H1 (cell line): Measurements from ENCODE around the gene FPGS.

Experiments
- BCL11A ChIP-seq, 2 experiments: IDR thresholded peaks; one replicate each; pipeline ENCODE4 v1.6.1; 2011; ENCODE audit warnings: low read depth in 2 of 2, low read length in 2 of 2, mild to moderate bottlenecking in 2 of 2
- CEBPB ChIP-seq: IDR thresholded peaks from 2 replicates; pipeline ENCODE4 v1.6.1; 2012; ENCODE audit warnings: low read depth, low read length
- CTCF ChIP-seq, 3 experiments: IDR thresholded peaks; 1 replicate in 2 of 3; 2 replicates in 1 of 3; pipeline versions ENCODE4 v1.5.1 to v1.6.1; 2011; ENCODE audit warnings: low read length in 3 of 3, mild to moderate bottlenecking in 3 of 3, inconsistent platforms in 2 of 3, low read depth in 1 of 3, moderate library complexity in 1 of 3; ENCODE audit not compliant: insufficient read depth in 1 of 3; ENCODE audit errors: control extremely low read depth in 1 of 3
- EZH2 ChIP-seq: fragments of 200-600 bp; sonication (generic); IDR thresholded peaks from 2 replicates; pipeline ENCODE4 v1.7.1; 2012; ENCODE audit warnings: low read depth, mild to moderate bottlenecking, moderate library complexity, low read length, inconsistent platforms; ENCODE audit not compliant: severe bottlenecking
- JUND ChIP-seq: IDR thresholded peaks from 2 replicates; pipeline ENCODE4 v1.6.1; 2011; ENCODE audit warnings: mild to moderate bottlenecking, improper control_type of control experiment, low read length
- POLR2A ChIP-seq, 2 experiments: IDR thresholded peaks; 1 replicate in 1 of 2; 2 replicates in 1 of 2; pipeline ENCODE4 v1.6.1; 2011; ENCODE audit warnings: low read depth in 2 of 2, low read length in 2 of 2, mild to moderate bottlenecking in 2 of 2; ENCODE audit errors: control extremely low read depth in 1 of 2
- POLR2AphosphoS5 ChIP-seq: IDR thresholded peaks from 2 replicates; pipeline ENCODE4 v1.6.1; 2011; ENCODE audit warnings: low read depth, low read length
- RFX5 ChIP-seq: IDR thresholded peaks from 2 replicates; pipeline ENCODE4 v1.6.1; 2011; ENCODE audit warnings: low read depth, low read length, improper control_type of control experiment, borderline replicate concordance
- RXRA ChIP-seq: IDR thresholded peaks from 2 replicates; pipeline ENCODE4 v1.6.1; 2011; ENCODE audit warnings: low read depth, mild to moderate bottlenecking, low read length, moderate library complexity; ENCODE audit not compliant: insufficient read depth
- SRF ChIP-seq: IDR thresholded peaks from 2 replicates; pipeline ENCODE4 v1.6.1; 2011; ENCODE audit warnings: mild to moderate bottlenecking, low read depth, low read length, moderate library complexity
- ZNF274 ChIP-seq: IDR thresholded peaks from 2 replicates; pipeline ENCODE4 v1.7.0; 2012; ENCODE audit warnings: low read length, borderline replicate concordance; ENCODE audit errors: extremely low read depth

GRCh38 chr9:127769929-127770582 lies 32.6 kb upstream of the FPGS start:
- TF ChIP-seq CTCF (IDR thresholded peaks at IDR 0.05; ENCODE audit: control extremely low read depth in 1 of 3, insufficient read depth in 1 of 3, low read depth in 1 of 3, low read length in 3 of 3) (no peak), RXRA (no peak), POLR2A (IDR thresholded peaks at IDR 0.05; ENCODE audit: control extremely low read depth in 1 of 2, low read depth in 2 of 2, low read length in 2 of 2) (no peak), SRF (no peak), EZH2 (no peak), BCL11A (IDR thresholded peaks at IDR 0.05; ENCODE audit: low read depth in 2 of 2, low read length in 2 of 2) (no peak), RFX5 (no peak), JUND (no peak), POLR2AphosphoS5 (no peak), ZNF274 (no peak), CEBPB (no peak)
